HCT116 (cell line): ENCODE data around the gene HOXC6. TPM values are rescaled to one million over a fixed set of nuclear protein-coding genes. Genes with fewer than 3 reads are reported as not detected.
A peak's percentile ranks its signal among the peaks of the same experiment; 100 is the strongest.

Experiments
- ATAC-seq: fragments of 200-7000 bp; cut with Tn5 transposase; 2 replicates; pipeline ENCODE4 v1.9.1; 2020; ENCODE audit warnings: mild to moderate bottlenecking, moderate library complexity
- BruUV-seq: library from RNA; stranded (reverse); fragments of 400-500 nt; replicated peaks from 2 replicates; lab custom pipeline; 2021; lab: Mats Ljungman, UMichigan
- CTCF ChIA-PET: fragments of 300-600 bp; sonication (Branson Sonifier 250); formaldehyde crosslinking; loops from one replicate; lab custom pipeline; 2021; ENCODE audit warnings: antibody characterized with exemption; lab: Charles Lee
- POLR2A ChIA-PET: fragments of 300-600, 350-600 bp; sonication (Branson Sonifier 250); formaldehyde crosslinking; loops from one replicate; lab custom pipeline; 2021; ENCODE audit warnings: antibody characterized with exemption; lab: Charles Lee
- RAD21 ChIA-PET, 2 experiments: fragments of 300-600 bp; sonication (Branson Sonifier 250); formaldehyde crosslinking; loops; one replicate each; lab custom pipeline; 2023; ENCODE audit warnings: low total read pairs in 2 of 2; ENCODE audit not compliant: uncharacterized antibody in 2 of 2, unreplicated experiment in 2 of 2, low non-redundant PET in 1 of 2; lab: Charles Lee
- DNase-seq: peaks from one replicate; pipeline ENCODE4 v3.0.0-alpha.2; 2010; ENCODE audit warnings: low read depth, low spot score
- H2AFZ ChIP-seq: fragments of 200-600 bp; shearing (Covaris generic), sonication (generic); 2 replicates; pipeline ENCODE4 v1.6.1; 2017; ENCODE audit warnings: low read depth, mixed run types, mixed read lengths, antibody characterized with exemption, low read length; ENCODE audit not compliant: poor library complexity, severe bottlenecking
- H3K27ac ChIP-seq: 2 replicates; pipeline ENCODE4 v1.5.1; 2012; ENCODE audit warnings: low read depth, low read length
- H3K27me3 ChIP-seq: fragments of 200-600 bp; sonication (generic); 2 replicates; pipeline ENCODE4 v1.6.1; 2016; ENCODE audit warnings: mixed run types, low read length, mixed read lengths; ENCODE audit not compliant: insufficient read depth
- H3K36me3 ChIP-seq, 2 experiments: fragments of 200-500 bp in 1 of 2; fragments of 200-600 bp in 1 of 2; sonication (Bioruptor generic) in 1 of 2; sonication (generic) in 1 of 2; 2 replicates each; pipeline versions ENCODE4 v1.5.1 to v1.6.1; 2014 to 2016; ENCODE audit warnings: low read length in 2 of 2, inconsistent platforms in 1 of 2, mixed read lengths in 1 of 2, mixed run types in 1 of 2; ENCODE audit not compliant: insufficient read depth in 2 of 2, control insufficient read depth in 1 of 2
- H3K4me1 ChIP-seq, 2 experiments: fragments of 200-600 bp in 1 of 2; sonication (generic) in 1 of 2; 2 replicates each; pipeline versions ENCODE4 v1.5.1 to v1.6.1; 2012 to 2017; ENCODE audit warnings: low read length in 2 of 2, inconsistent platforms in 1 of 2, mild to moderate bottlenecking in 1 of 2, mixed read lengths in 1 of 2, mixed run types in 1 of 2, moderate library complexity in 1 of 2; ENCODE audit not compliant: insufficient read depth in 2 of 2, control insufficient read depth in 1 of 2
- H3K4me2 ChIP-seq: fragments of 200-600 bp; sonication (generic); 2 replicates; pipeline ENCODE4 v1.6.1; 2017; ENCODE audit warnings: mixed run types, low read length, mixed read lengths
- H3K4me3 ChIP-seq, 2 experiments: fragments of 200-600 bp in 1 of 2; sonication (generic) in 1 of 2; replicated peaks in 1 of 2; 2 replicates each; pipeline ENCODE4 v1.5.1; 2011 to 2016; ENCODE audit warnings: low read length in 2 of 2, control low read depth in 1 of 2, low read depth in 1 of 2, mild to moderate bottlenecking in 1 of 2, mixed read lengths in 1 of 2, mixed run types in 1 of 2
- H3K79me2 ChIP-seq: fragments of 200-600 bp; sonication (generic); 2 replicates; pipeline ENCODE4 v1.6.1; 2017; ENCODE audit warnings: mild to moderate bottlenecking, mixed run types, low read length, moderate library complexity, mixed read lengths; ENCODE audit not compliant: insufficient read depth
- H3K9ac ChIP-seq: fragments of 200-600 bp; sonication (generic); 2 replicates; pipeline ENCODE4 v1.6.1; 2016; ENCODE audit warnings: low read length, mixed read lengths
- H3K9me2 ChIP-seq: fragments of 200-600 bp; sonication (generic), shearing (Covaris generic); 2 replicates; pipeline ENCODE4 v1.6.1; 2017; ENCODE audit warnings: mixed run types, mild to moderate bottlenecking, moderate library complexity; ENCODE audit not compliant: insufficient read depth
- H3K9me3 ChIP-seq, 2 experiments: fragments of 200-500 bp in 1 of 2; fragments of 200-600 bp in 1 of 2; sonication (Bioruptor generic) in 1 of 2; sonication (generic) in 1 of 2; 2 replicates each; pipeline ENCODE4 v1.6.1; 2014 to 2017; ENCODE audit warnings: low read length in 2 of 2, mixed read lengths in 2 of 2, inconsistent platforms in 1 of 2, low read depth in 1 of 2, mild to moderate bottlenecking in 1 of 2, mixed run types in 1 of 2, moderate library complexity in 1 of 2; ENCODE audit not compliant: control insufficient read depth in 1 of 2, insufficient read depth in 1 of 2
- H4K20me1 ChIP-seq: fragments of 200-600 bp; sonication (generic), shearing (Covaris generic); 2 replicates; pipeline ENCODE4 v1.6.1; 2017; ENCODE audit warnings: mixed run types, mild to moderate bottlenecking, moderate library complexity; ENCODE audit not compliant: insufficient read depth
- CBX3 ChIP-seq: IDR thresholded peaks from 2 replicates; pipeline ENCODE4 v1.6.1; 2012; ENCODE audit warnings: low read depth
- CEBPB ChIP-seq: IDR thresholded peaks from 2 replicates; pipeline ENCODE4 v1.6.1; 2012; ENCODE audit warnings: low read depth
- ELF1 ChIP-seq: IDR thresholded peaks from 2 replicates; pipeline ENCODE4 v1.6.1; 2012; ENCODE audit warnings: low read depth, borderline replicate concordance
- EZH2phosphoT487 ChIP-seq: fragments of 200-600 bp; IDR thresholded peaks from 2 replicates; pipeline ENCODE4 v1.6.1; 2018; ENCODE audit warnings: antibody characterized with exemption, borderline replicate concordance
- FOSL1 ChIP-seq: IDR thresholded peaks from 2 replicates; pipeline ENCODE4 v1.6.1; 2012; ENCODE audit warnings: low read depth
- JUND ChIP-seq: IDR thresholded peaks from 2 replicates; pipeline ENCODE4 v1.6.1; 2012
- POLR2A ChIP-seq: IDR thresholded peaks from 2 replicates; pipeline ENCODE4 v1.7.0; 2011; ENCODE audit warnings: borderline replicate concordance; ENCODE audit not compliant: insufficient read depth, insufficient read length; ENCODE audit errors: extremely low read depth
- RAD21 ChIP-seq: IDR thresholded peaks from 2 replicates; pipeline ENCODE4 v1.6.1; 2012; ENCODE audit warnings: low read depth, mild to moderate bottlenecking
- REST ChIP-seq: IDR thresholded peaks from 2 replicates; pipeline ENCODE4 v1.6.1; 2012; ENCODE audit warnings: low read depth
- SIN3A ChIP-seq: IDR thresholded peaks from 2 replicates; pipeline ENCODE4 v1.6.1; 2012; ENCODE audit warnings: low read depth
- SP1 ChIP-seq: IDR thresholded peaks from 2 replicates; pipeline ENCODE4 v1.6.1; 2012; ENCODE audit warnings: low read depth
- SRF ChIP-seq: IDR thresholded peaks from 2 replicates; pipeline ENCODE4 v1.6.1; 2012; ENCODE audit warnings: low read depth
- TCF7L2 ChIP-seq: IDR thresholded peaks from 2 replicates; pipeline ENCODE4 v1.7.0; 2011; ENCODE audit warnings: borderline replicate concordance, inconsistent platforms; ENCODE audit not compliant: insufficient read depth, insufficient read length; ENCODE audit errors: extremely low read depth
- YY1 ChIP-seq: IDR thresholded peaks from 2 replicates; pipeline ENCODE4 v1.6.1; 2011; ENCODE audit warnings: low read length, low read depth, moderate library complexity, mild to moderate bottlenecking; ENCODE audit not compliant: insufficient replicate concordance; ENCODE audit errors: extremely low read depth
- ZBTB33 ChIP-seq: IDR thresholded peaks from 2 replicates; pipeline ENCODE4 v1.6.1; 2011; ENCODE audit warnings: mild to moderate bottlenecking, low read length, moderate library complexity; ENCODE audit not compliant: insufficient replicate concordance; ENCODE audit errors: extremely low read depth
- ZFX ChIP-seq: fragments of 450-650 bp; IDR thresholded peaks from 2 replicates; pipeline ENCODE4 v1.6.1; 2017
- ZNF274 ChIP-seq: fragments of 200-500 bp; sonication (Bioruptor generic); IDR thresholded peaks from 2 replicates; pipeline ENCODE4 v1.6.1; 2014; ENCODE audit warnings: mild to moderate bottlenecking, low read depth, low read length, inconsistent platforms
- intact Hi-C: fragments of 100-400 bp; cut with micrococcal nuclease; formaldehyde crosslinking; loops from 2 replicates; pipeline ENCODE4 v1.10.0; 2022
- total RNA-seq: library from RNA; stranded (reverse); gene quantifications from one replicate; pipeline ENCODE4 v1.2.1, GENCODE V29; 2021; ENCODE audit not compliant: unreplicated experiment
- TF ChIP-seq, protein P1 (sequence below), 3 experiments: fragments of 200-600 bp in 1 of 3; sonication (generic) in 1 of 3; IDR thresholded peaks in 2 of 3; conservative IDR thresholded peaks in 1 of 3; 2 replicates each; pipeline ENCODE4 v1.5.1; 2012 to 2017; ENCODE audit warnings: low read depth in 2 of 3, low read length in 2 of 3, antibody characterized with exemption in 1 of 3, borderline replicate concordance in 1 of 3, control low read depth in 1 of 3, mild to moderate bottlenecking in 1 of 3, mixed read lengths in 1 of 3, mixed run types in 1 of 3, moderate library complexity in 1 of 3; ENCODE audit not compliant: insufficient read depth in 1 of 3
- TF ChIP-seq, protein P2 (sequence below): IDR thresholded peaks from 2 replicates; pipeline ENCODE4 v1.6.1; 2012

Gene HOXC6
- total RNA-seq, 1 experiment from 2014 or later, result 3.1 TPM

DNA sequence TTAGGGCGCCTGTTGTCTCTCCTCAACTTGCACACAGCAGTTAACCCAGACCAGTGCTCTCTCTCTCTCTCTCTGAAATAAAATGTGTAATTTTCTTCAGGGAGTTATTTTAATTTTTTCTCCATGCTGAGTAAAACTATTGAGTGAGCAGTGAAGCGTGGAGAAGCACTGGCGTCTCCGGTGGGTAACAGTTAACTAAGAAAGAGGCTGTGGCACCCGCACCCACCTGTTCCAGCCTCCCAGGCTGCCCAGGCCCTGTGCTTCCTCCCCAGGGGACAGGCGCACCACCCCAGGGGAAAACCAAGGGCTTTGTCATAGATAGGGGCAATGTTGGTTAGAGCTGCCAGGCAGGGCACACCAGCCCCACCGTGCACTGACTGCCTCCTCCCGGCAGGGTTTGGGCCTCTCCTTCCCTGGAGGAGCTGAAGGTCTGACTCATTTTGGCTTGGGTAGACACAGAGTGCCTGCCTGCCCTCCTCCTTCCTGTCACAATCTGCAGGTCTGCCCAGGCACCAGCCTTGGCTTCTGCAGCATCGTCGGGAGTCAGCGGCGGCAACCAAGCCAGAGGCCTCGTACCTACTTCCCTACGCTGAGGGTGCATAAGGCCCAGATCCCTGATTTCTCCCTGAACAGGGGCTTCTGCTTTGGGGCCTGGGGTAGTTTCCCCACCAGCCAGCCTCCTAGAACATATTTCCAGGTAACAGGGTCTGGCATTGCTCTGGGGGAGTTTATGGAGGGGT is 8.6 kb downstream of the HOXC6 start:
- Histone ChIP-seq H3K79me2 (no peaks in the 10 kb centered on the region), H3K4me1 (peaks cover 7 to 32% of the 10 kb centered on the region in 2 experiments), H2AFZ (no peak overlapping the region), H3K27ac (no peak overlapping the region), H3K9me3 (no peaks in the 10 kb centered on the region), H4K20me1 (no peaks in the 10 kb centered on the region), H3K9me2 (no peaks in the 10 kb centered on the region), H3K36me3 (no peaks in the 10 kb centered on the region), H3K4me3 (no peak overlapping the region), H3K27me3 (no peaks in the 10 kb centered on the region), H3K4me2 (no peak overlapping the region), H3K9ac (no peak overlapping the region)
- ChIA-PET POLR2A (no interaction called here), RAD21 (no interaction called here)
- no TSS peak for BruUV-seq
- intact Hi-C loops, result no loop called here
- ATAC-seq, result peak; percentile 42
- no peak for DNase-seq
- TF ChIP-seq POLR2A (no peak), EZH2phosphoT487 (no peak), SP1 (no peak), ZFX (no peak), ZBTB33 (no peak), SIN3A (no peak), SRF (no peak), ZNF274 (no peak), REST (no peak), YY1 (no peak), ELF1 (no peak), TCF7L2 (no peak), JUND (no peak), CBX3 (no peak), RAD21 (no peak; the same call in 1 of the 2 replicates), CEBPB (no peak), FOSL1 (no peak)
- TF ChIP-seq, protein P1, sequence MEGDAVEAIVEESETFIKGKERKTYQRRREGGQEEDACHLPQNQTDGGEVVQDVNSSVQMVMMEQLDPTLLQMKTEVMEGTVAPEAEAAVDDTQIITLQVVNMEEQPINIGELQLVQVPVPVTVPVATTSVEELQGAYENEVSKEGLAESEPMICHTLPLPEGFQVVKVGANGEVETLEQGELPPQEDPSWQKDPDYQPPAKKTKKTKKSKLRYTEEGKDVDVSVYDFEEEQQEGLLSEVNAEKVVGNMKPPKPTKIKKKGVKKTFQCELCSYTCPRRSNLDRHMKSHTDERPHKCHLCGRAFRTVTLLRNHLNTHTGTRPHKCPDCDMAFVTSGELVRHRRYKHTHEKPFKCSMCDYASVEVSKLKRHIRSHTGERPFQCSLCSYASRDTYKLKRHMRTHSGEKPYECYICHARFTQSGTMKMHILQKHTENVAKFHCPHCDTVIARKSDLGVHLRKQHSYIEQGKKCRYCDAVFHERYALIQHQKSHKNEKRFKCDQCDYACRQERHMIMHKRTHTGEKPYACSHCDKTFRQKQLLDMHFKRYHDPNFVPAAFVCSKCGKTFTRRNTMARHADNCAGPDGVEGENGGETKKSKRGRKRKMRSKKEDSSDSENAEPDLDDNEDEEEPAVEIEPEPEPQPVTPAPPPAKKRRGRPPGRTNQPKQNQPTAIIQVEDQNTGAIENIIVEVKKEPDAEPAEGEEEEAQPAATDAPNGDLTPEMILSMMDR (IDR thresholded peaks at IDR 0.05 in 2 of 3, conservative IDR thresholded peaks at IDR 0.05 in 1 of 3; ENCODE audit: borderline replicate concordance in 1 of 3, insufficient read depth in 1 of 3, low read depth in 2 of 3, low read length in 2 of 3), result no peak; a peak in 1 of 6 replicates
- TF ChIP-seq, protein P2, sequence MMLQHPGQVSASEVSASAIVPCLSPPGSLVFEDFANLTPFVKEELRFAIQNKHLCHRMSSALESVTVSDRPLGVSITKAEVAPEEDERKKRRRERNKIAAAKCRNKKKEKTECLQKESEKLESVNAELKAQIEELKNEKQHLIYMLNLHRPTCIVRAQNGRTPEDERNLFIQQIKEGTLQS, result no peak
- TF ChIP-seq, all 23 proteins: peak for 0
- CTCF ChIA-PET, result interaction anchor here (0.7 to 2.4 kb wide), 2 partner anchors 19 to 152 kb away, joined by 3 to 5 read pairs; partner anchors contain the start of gene SMUG1
